ENCODE data around the gene S1PR2.

DNA sequence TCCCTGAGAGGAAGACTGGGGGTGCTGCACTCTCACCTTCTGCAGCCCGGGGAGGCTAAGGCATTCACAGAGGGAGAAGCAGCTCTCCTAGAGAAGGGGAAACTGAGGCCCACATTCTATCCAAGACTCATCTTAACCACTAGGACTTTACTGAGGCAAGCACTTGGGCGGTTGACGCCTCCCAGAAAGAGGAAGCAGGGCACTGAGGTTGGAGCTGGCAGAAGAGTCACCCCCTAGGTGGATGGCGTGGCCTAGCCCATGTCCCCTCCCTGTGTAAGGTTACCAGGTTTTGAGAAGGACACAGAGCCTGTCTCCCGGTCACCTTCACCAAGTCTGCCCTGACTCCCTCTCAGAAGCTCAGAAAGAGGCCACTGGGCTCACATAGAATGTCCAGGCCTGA, 2.7 kb downstream of the S1PR2 start:
- TF ChIP-seq CTCF (conservative IDR thresholded peaks at IDR 0.05; ENCODE audit: low read depth, low read length) (no peak), EZH2 (IDR thresholded peaks at IDR 0.05; ENCODE audit: borderline replicate concordance, low read depth, low read length, poor library complexity, severe bottlenecking) (no peak)
